Posterior cingulate gyrus (tissue), 11 donors: ENCODE measurements around the gene TDP1.
"Not testable (repeated sequence)": the region's sequence is repeated elsewhere in the genome, so short reads cannot be mapped to it uniquely, and the experiment has no call there.

Source experiments
- DNase-seq, 10 donors: peaks; one replicate each; pipeline versions ENCODE4 v3.0.0 to v3.0.0-alpha.2; 2020 to 2021; ENCODE audit warnings: mixed read lengths in 3 of 10
- intact Hi-C: fragments of 100-400 bp; cut with DNase I; formaldehyde crosslinking; loops from one replicate; pipeline ENCODE4 v1.15.1; 2023

Gene TDP1

DNA sequence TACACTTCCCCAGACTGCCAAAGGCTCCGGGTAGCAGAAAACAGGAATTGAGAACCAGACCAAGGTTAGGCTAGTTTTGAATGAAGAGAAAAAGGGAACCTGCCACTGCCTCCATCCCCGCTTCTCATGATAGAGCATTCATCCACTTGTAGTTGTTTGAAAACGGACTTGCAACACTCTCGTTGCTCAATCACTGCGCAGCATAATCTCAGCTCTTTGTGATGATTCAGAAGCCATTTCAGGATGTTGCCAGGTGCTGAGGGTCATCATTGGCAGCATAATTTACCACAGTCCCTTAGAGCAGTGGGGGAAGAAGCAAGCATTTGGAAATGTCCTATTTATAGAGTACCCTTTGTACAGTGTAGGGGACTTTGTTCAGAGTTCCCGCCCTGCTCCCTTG lies 131.7 kb downstream of the TDP1 start:
- peak in 4 of 10 donors; percentile 10 to 31 (median 10) for DNase-seq
- intact Hi-C loops: no loop called here

DNA sequence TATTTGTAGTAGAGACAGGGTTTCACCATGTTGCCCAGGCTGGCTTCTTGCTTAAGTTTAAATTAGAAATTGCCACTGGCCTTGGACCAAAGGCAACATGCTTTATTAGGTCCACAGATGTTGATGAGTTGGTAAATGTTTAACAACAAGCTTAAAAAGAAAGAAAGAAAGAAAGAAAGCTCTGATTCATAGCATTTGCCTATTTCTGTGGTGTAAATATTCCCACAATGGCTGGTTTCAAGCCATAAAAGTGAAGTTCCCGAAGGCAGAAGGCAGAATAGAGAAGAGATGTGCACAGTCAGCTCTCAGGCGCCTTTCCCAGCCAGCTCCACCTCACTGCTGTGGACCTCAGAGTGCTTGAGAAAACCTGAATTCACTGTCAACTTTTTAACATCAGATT lies 132.4 kb downstream of the TDP1 start:
- no peak for DNase-seq

DNA sequence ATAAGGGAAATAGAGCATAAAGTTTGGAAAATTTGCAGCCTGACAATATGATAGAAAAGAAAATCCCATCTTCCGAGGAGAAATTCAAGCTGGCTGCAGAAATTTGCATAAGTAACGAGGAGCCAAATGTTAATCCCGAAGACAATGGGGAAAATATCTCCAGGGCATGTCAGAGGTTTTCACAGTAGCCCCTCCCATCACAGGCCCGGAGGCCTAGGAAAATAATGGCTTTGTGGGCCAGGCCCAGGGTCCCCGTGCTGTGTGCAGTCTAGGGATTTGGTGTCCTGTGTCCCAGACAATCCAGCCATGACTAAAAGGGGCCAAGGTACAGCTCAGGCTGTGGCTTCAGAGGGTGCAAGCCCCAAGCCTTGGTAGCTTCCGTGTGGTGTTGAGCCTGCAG lies 133.8 kb downstream of the TDP1 start:
- intact Hi-C loops, DNase-seq: not testable (repeated sequence)

More for the DNA sequence above, 132.4 kb downstream of the TDP1 start:
- intact Hi-C loops: no loop called here

DNA sequence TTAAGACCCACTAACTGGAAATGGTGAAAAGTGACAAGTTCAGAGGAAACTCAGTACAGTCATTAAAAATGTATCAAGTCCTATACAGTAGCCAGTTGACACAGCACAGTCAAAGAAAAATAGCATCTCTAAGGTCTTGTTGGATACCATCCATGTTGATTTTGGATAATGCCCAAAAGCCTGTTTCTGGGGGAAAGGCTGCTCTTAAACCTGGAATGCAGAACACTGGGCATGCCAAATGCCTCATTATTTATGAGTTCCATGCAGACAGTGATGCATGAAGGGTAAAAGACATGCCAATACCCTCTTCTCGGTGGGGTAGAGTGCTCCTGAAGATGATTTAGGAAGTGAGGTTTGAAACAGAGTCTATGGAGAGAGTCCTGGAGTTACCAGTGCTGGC lies 135.7 kb downstream of the TDP1 start:
- DNase-seq: no peak
- intact Hi-C loops: no loop called here

DNA sequence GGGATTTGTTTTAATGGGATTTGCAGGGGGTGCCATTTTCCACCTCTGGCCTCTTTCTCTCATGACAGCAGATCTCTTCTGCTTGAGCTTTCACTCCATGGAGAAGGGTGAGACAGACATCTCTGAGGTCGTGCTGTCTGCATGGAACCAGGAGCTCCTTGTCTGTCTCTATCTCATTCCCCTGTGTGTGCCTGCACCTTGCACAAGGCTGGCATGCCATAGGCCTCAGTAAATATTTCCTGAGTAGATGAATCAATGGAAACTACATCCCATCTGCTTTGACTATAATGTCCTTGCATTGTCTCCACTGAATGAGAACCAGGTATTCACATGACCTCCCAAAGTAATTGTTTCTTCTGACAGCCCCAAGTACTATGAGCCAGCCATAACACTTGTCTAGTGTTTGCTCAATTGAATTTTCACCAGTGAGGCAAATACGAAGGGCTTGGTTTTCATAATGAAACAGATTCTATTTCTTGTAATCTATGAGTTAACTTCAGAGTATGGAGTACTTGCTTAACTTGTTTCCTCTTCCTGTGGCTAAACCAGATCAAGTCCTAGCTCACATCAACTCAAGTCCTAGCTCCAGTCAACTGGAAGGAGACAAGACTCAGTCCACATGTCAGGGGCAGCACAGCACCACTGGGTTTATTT lies 138.3 kb downstream of the TDP1 start:
- intact Hi-C loops: no loop called here
- DNase-seq: no peak
